Melanocyte of skin (primary cell): ENCODE results near the gene PRB2. TPM values are rescaled to one million over a fixed set of nuclear protein-coding genes. Genes with fewer than 3 reads are reported as not detected.

Source experiments
- total RNA-seq, 2 donors: library from RNA; depleted of rRNA; stranded (reverse); fragments of >200 nt; gene quantifications; 2 replicates each; pipeline ENCODE4 v1.2.3, GENCODE V29; 2012

Gene PRB2
- not detected for total RNA-seq

DNA sequence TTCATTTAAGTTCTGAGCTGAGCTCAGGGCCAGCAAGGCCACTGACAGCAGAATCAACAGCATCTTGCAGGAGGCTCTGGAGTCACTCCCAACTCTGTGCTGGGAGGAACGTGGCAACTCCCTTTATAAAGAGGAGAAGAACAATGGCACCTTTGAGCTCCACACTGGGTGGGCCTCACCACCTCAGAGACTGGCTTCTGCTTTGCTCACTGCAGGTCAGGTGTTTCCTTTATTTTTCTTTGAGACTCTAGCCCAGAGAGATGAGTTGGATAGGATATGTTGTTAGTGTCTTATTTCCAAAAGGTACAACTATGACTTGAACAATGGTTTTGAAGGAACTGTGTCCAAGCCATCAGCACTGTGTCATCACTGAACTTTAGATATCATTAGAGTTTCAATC is at the start of gene PRB2:
PRB2 (minus strand) TSS at position 101 of the 400 bp plus-strand sequence; CDS start at position 63, 38 bp downstream.

Other genes starting within 250 kb of the PRB2 start
- 1 to 10 TPM; 4.8 to 5.7 TPM for gene SMIM10L1, start 224.4 kb downstream of the PRB2 start, total RNA-seq
- gene TAS2R42, start 208.6 kb downstream of the PRB2 start, total RNA-seq: not detected
- not detected for gene PRB3, start 125.9 kb downstream of the PRB2 start, total RNA-seq
- not detected for gene PRB4, start 85.1 kb downstream of the PRB2 start, total RNA-seq